K562 (cell line): Measurements from ENCODE around the gene YPEL5. TPM values are rescaled to one million over a fixed set of nuclear protein-coding genes. Genes with fewer than 3 reads are reported as not detected.
A peak's percentile ranks its signal among the peaks of the same experiment; 100 is the strongest.

Experiments used
- CTCF ChIP-seq, 3 experiments: IDR thresholded peaks in 2 of 3; conservative IDR thresholded peaks in 1 of 3; 2 replicates each; pipeline ENCODE4 v1.5.1; 2011 to 2012; ENCODE audit warnings: low read length in 3 of 3, mild to moderate bottlenecking in 3 of 3, control low read depth in 2 of 3, improper control_type of control experiment in 1 of 3, inconsistent platforms in 1 of 3, low read depth in 1 of 3, mixed read lengths in 1 of 3, moderate library complexity in 1 of 3; ENCODE audit not compliant: insufficient read depth in 2 of 3
- ESRRB ChIP-seq: fragments of 250-450 bp; sonication (Bioruptor Pico); IDR thresholded peaks from 2 replicates; pipeline ENCODE4 v1.5.0; 2020; ENCODE audit warnings: mild to moderate bottlenecking, moderate library complexity, borderline replicate concordance
- ETV6 ChIP-seq, 3 experiments: fragments of 150-350 bp in 1 of 3; sonication (generic) in 1 of 3; formaldehyde crosslinking in 1 of 3; IDR thresholded peaks; 2 replicates each; pipeline versions ENCODE4 v1.6.1 to v1.8.0; 2014 to 2022; ENCODE audit warnings: borderline replicate concordance in 2 of 3, low read depth in 2 of 3, antibody characterized with exemption in 1 of 3, low read length in 1 of 3, mild to moderate bottlenecking in 1 of 3, missing genetic modification reagents in 1 of 3
- GATA2 ChIP-seq: sonication (generic); formaldehyde crosslinking; IDR thresholded peaks from 2 replicates; pipeline ENCODE4 v1.4.0; 2020; ENCODE audit warnings: mild to moderate bottlenecking, missing genetic modification reagents
- HDAC1 ChIP-seq, 2 experiments: fragments of 450-650 bp; IDR thresholded peaks; 2 replicates each; pipeline ENCODE4 v1.6.1; 2016 to 2017; ENCODE audit warnings: inconsistent platforms in 1 of 2, mild to moderate bottlenecking in 1 of 2, moderate library complexity in 1 of 2
- HMG20A ChIP-seq: fragments of 450-650 bp; formaldehyde crosslinking; conservative IDR thresholded peaks from 2 replicates; pipeline ENCODE4 v1.4.0; 2020; ENCODE audit warnings: mild to moderate bottlenecking, mixed read lengths
- KAT7 ChIP-seq: sonication (generic); formaldehyde crosslinking; IDR thresholded peaks from 2 replicates; pipeline ENCODE4 v1.8.0; 2022; ENCODE audit warnings: missing genetic modification reagents, mild to moderate bottlenecking, borderline replicate concordance
- MTA1 ChIP-seq: fragments of 450-650 bp; IDR thresholded peaks from 2 replicates; pipeline ENCODE4 v1.6.1; 2017; ENCODE audit warnings: borderline replicate concordance
- RNF2 ChIP-seq: sonication (generic); IDR thresholded peaks from 2 replicates; pipeline ENCODE4 v1.6.1; 2016
- SAP30 ChIP-seq: fragments of 200-600 bp; sonication (generic); IDR thresholded peaks from 2 replicates; pipeline ENCODE4 v1.6.1; 2012; ENCODE audit warnings: borderline replicate concordance, low read depth, mild to moderate bottlenecking, moderate library complexity, low read length, control low read depth, inconsistent platforms; ENCODE audit not compliant: insufficient read depth, poor library complexity, severe bottlenecking
- SMAD1 ChIP-seq: fragments of 150-350 bp; IDR thresholded peaks from 2 replicates; pipeline ENCODE4 v1.6.1; 2014; ENCODE audit warnings: low read length, low read depth; ENCODE audit not compliant: partially characterized antibody
- YBX1 ChIP-seq: fragments of 450-650 bp; IDR thresholded peaks from 2 replicates; pipeline ENCODE4 v1.7.1; 2016; ENCODE audit warnings: mild to moderate bottlenecking
- ZBTB33 ChIP-seq: sonication (generic); formaldehyde crosslinking; IDR thresholded peaks from 2 replicates; pipeline ENCODE4 v1.8.1; 2023; ENCODE audit warnings: mild to moderate bottlenecking, missing genetic modification reagents
- ZBTB7A ChIP-seq: IDR thresholded peaks from 2 replicates; pipeline ENCODE4 v1.6.1; 2011; ENCODE audit warnings: low read depth, mild to moderate bottlenecking, low read length, moderate library complexity, borderline replicate concordance; ENCODE audit not compliant: control insufficient read depth
- ZNF407 ChIP-seq: fragments of 450-650 bp; IDR thresholded peaks from 2 replicates; pipeline ENCODE4 v1.6.1; 2016; ENCODE audit warnings: low read depth
- polyA plus RNA-seq, 8 experiments: library from polyadenylated mRNA; depleted of rRNA in 4 of 8; stranded (reverse) in 5 of 8; unstranded in 3 of 8; fragments of >200 nt; fragmentation: Nextera tagmentation in 2 of 8; fragmentation: Illumina TruSeq in 1 of 8; extraction: Ambion mirVana in 2 of 8; extraction: Trizol in 1 of 8; gene quantifications; 2 replicates each; pipeline versions ENCODE4 v1.2.1 to v1.2.3, GENCODE V29; 2011 to 2014; ENCODE audit warnings: inconsistent platforms in 1 of 8, missing spikeins in 1 of 8
- total RNA-seq, 7 experiments: library from RNA; depleted of rRNA in 6 of 7; stranded (reverse); fragments of >200 nt in 6 of 7; fragmentation: Illumina TruSeq in 2 of 7; extraction: Trizol in 2 of 7; gene quantifications; 2 replicates each; pipeline versions ENCODE4 v1.2.1 to v1.2.3, GENCODE V29; 2011 to 2021; ENCODE audit warnings: low replicate concordance in 1 of 7

YPEL5 gene
- total and polyA plus RNA-seq, 9 of the 15 experiments (the other 6 are each of a cell fraction or from before 2014, with no cell fraction given), result 5.4 to 34.4 (median 12.3) TPM

GRCh38 chr2:30193104-30193681, 46.4 kb downstream of the YPEL5 start (continued):
- peak; percentile 32; the same call in 1 of the 2 replicates for TF ChIP-seq ZBTB33 (CRISPR knock-in tag)
- TF ChIP-seq HDAC1 (IDR thresholded peaks at IDR 0.05), result no peak
- no peak for TF ChIP-seq ETV6 (IDR thresholded peaks at IDR 0.05; ENCODE audit: borderline replicate concordance in 1 of 2, low read depth in 2 of 2, low read length in 1 of 2)
- TF ChIP-seq ETV6 (CRISPR knock-in tag; IDR thresholded peaks at IDR 0.05; ENCODE audit: borderline replicate concordance), result no peak
- TF ChIP-seq ZNF407, result no peak
- no peak for TF ChIP-seq MTA1
- TF ChIP-seq SAP30, result no peak
- TF ChIP-seq GATA2 (CRISPR knock-in tag), result no peak
- TF ChIP-seq SMAD1, result no peak
- TF ChIP-seq HMG20A (CRISPR knock-in tag), result no peak
- no peak for TF ChIP-seq ESRRB
- no peak for TF ChIP-seq KAT7 (CRISPR knock-in tag)
- no peak for TF ChIP-seq YBX1
- no peak for TF ChIP-seq RNF2
- TF ChIP-seq CTCF (IDR thresholded peaks at IDR 0.05 in 2 of 3, conservative IDR thresholded peaks at IDR 0.05 in 1 of 3; ENCODE audit: insufficient read depth in 2 of 3, low read depth in 1 of 3, low read length in 3 of 3), result no peak
- TF ChIP-seq ZBTB7A, result no peak
